K562 (cell line): ENCODE results near the gene ZNF672. TPM values are rescaled to one million over a fixed set of nuclear protein-coding genes. Genes with fewer than 3 reads are reported as not detected.
A peak's percentile ranks its signal among the peaks of the same experiment; 100 is the strongest.

Experiments
- CXXC5 ChIP-seq: fragments of 250-450 bp; sonication (Bioruptor Pico); IDR thresholded peaks from 2 replicates; pipeline ENCODE4 v1.8.0; 2022; ENCODE audit warnings: inconsistent platforms, mild to moderate bottlenecking, moderate library complexity
- DPF2 ChIP-seq: fragments of 450-650 bp; IDR thresholded peaks from 2 replicates; pipeline ENCODE4 v1.6.1; 2016
- MLX ChIP-seq, 2 experiments: fragments of 450-650 bp in 1 of 2; sonication (generic) in 1 of 2; formaldehyde crosslinking; conservative IDR thresholded peaks; 2 replicates each; pipeline versions ENCODE4 v1.4.0 to v1.8.1; 2020 to 2022; ENCODE audit warnings: mild to moderate bottlenecking in 1 of 2, missing genetic modification reagents in 1 of 2
- PPARD ChIP-seq: fragments of 250-450 bp; sonication (Bioruptor Pico); IDR thresholded peaks from 2 replicates; pipeline ENCODE4 v1.8.0; 2022; ENCODE audit warnings: inconsistent platforms, mild to moderate bottlenecking, moderate library complexity
- PREB ChIP-seq: sonication (generic); formaldehyde crosslinking; IDR thresholded peaks from 2 replicates; pipeline ENCODE4 v1.8.1; 2023; ENCODE audit warnings: mild to moderate bottlenecking, missing genetic modification reagents
- PTTG1 ChIP-seq: fragments of 450-650 bp; IDR thresholded peaks from 2 replicates; pipeline ENCODE4 v1.6.1; 2016; ENCODE audit warnings: low read depth, mild to moderate bottlenecking, missing genetic modification characterization, missing compliant biosample characterization
- YY1 ChIP-seq, 3 experiments: IDR thresholded peaks; 2 replicates each; pipeline ENCODE4 v1.6.1; 2011; ENCODE audit warnings: low read length in 2 of 3, mild to moderate bottlenecking in 2 of 3, moderate library complexity in 2 of 3, borderline replicate concordance in 1 of 3, control low read depth in 1 of 3, low read depth in 1 of 3; ENCODE audit not compliant: insufficient read depth in 3 of 3, insufficient replicate concordance in 2 of 3, control insufficient read depth in 1 of 3, insufficient read length in 1 of 3; ENCODE audit errors: extremely low read depth in 1 of 3
- ZBTB17 ChIP-seq: fragments of 450-650 bp; formaldehyde crosslinking; IDR thresholded peaks from 2 replicates; pipeline ENCODE4 v1.4.0; 2020; ENCODE audit warnings: mild to moderate bottlenecking
- ZNF12 ChIP-seq: sonication (generic); formaldehyde crosslinking; IDR thresholded peaks from 2 replicates; pipeline ENCODE4 v1.4.0; 2020; ENCODE audit warnings: mild to moderate bottlenecking, missing genetic modification reagents
- ZNF764 ChIP-seq: fragments of 250-450 bp; sonication (Bioruptor Pico); IDR thresholded peaks from 2 replicates; pipeline ENCODE4 v1.4.0; 2020; ENCODE audit warnings: low read depth, mild to moderate bottlenecking, moderate library complexity
- polyA plus RNA-seq, 8 experiments: library from polyadenylated mRNA; depleted of rRNA in 4 of 8; stranded (reverse) in 5 of 8; unstranded in 3 of 8; fragments of >200 nt; fragmentation: Nextera tagmentation in 2 of 8; fragmentation: Illumina TruSeq in 1 of 8; extraction: Ambion mirVana in 2 of 8; extraction: Trizol in 1 of 8; gene quantifications; 2 replicates each; pipeline versions ENCODE4 v1.2.1 to v1.2.3, GENCODE V29; 2011 to 2014; ENCODE audit warnings: inconsistent platforms in 1 of 8, missing spikeins in 1 of 8
- total RNA-seq, 7 experiments: library from RNA; depleted of rRNA in 6 of 7; stranded (reverse); fragments of >200 nt in 6 of 7; fragmentation: Illumina TruSeq in 2 of 7; extraction: Trizol in 2 of 7; gene quantifications; 2 replicates each; pipeline versions ENCODE4 v1.2.1 to v1.2.3, GENCODE V29; 2011 to 2021; ENCODE audit warnings: low replicate concordance in 1 of 7

The ZNF672 gene
- total and polyA plus RNA-seq, 9 of the 15 experiments (the other 6 are each of a cell fraction or from before 2014, with no cell fraction given), result 1.9 to 57.9 (median 24.1) TPM

- TF ChIP-seq CXXC5 (CRISPR knock-in tag), result peak; percentile 72; the same call in 1 of the 2 replicates
- TF ChIP-seq YY1 (IDR thresholded peaks at IDR 0.05; ENCODE audit: borderline replicate concordance in 1 of 3, control insufficient read depth in 1 of 3, extremely low read depth in 1 of 3, insufficient read depth in 3 of 3, insufficient read length in 1 of 3, insufficient replicate concordance in 2 of 3, low read depth in 1 of 3, low read length in 2 of 3), result peak in 1 of 3 experiments; percentile 19
- no peak for TF ChIP-seq PTTG1 (tag)
- TF ChIP-seq MLX (CRISPR knock-in tag; conservative IDR thresholded peaks at IDR 0.05), result no peak
- TF ChIP-seq DPF2, result peak; percentile 59; the same call in 1 of the 2 replicates
- no peak for TF ChIP-seq PREB (CRISPR knock-in tag)
- TF ChIP-seq PPARD (CRISPR knock-in tag), result no peak
- TF ChIP-seq ZNF764, result no peak
- TF ChIP-seq ZNF12, result no peak
- TF ChIP-seq ZBTB17 (CRISPR knock-in tag), result no peak
These were observed 34.9 kb downstream of the ZNF672 start (continued) for GRCh38 chr1:248872752-248873408.
